GM12878 (cell line): ENCODE measurements around the gene SLC35F6.

Source experiments
- ASH2L ChIP-seq: fragments of 300-600, 200-600 bp; sonication (generic); IDR thresholded peaks from 2 replicates; pipeline ENCODE4 v1.6.1; 2017; ENCODE audit warnings: low read depth, mild to moderate bottlenecking, borderline replicate concordance
- BRCA1 ChIP-seq: IDR thresholded peaks from 2 replicates; pipeline ENCODE4 v1.6.1; 2011; ENCODE audit warnings: low read depth, low read length, improper control_type of control experiment
- EP300 ChIP-seq, 2 experiments: fragments of 150-350 bp in 1 of 2; IDR thresholded peaks; 2 replicates each; pipeline ENCODE4 v1.6.1; 2011 to 2012; ENCODE audit warnings: low read depth in 2 of 2, low read length in 2 of 2, borderline replicate concordance in 1 of 2, improper control_type of control experiment in 1 of 2, inconsistent platforms in 1 of 2; ENCODE audit not compliant: control insufficient read depth in 1 of 2
- EZH2 ChIP-seq: IDR thresholded peaks from 2 replicates; pipeline ENCODE4 v1.6.1; 2012; ENCODE audit warnings: low read depth, mild to moderate bottlenecking, control low read depth, inconsistent platforms, low read length, borderline replicate concordance; ENCODE audit not compliant: control insufficient read depth
- IKZF2 ChIP-seq, 2 experiments: fragments of 450-650 bp; IDR thresholded peaks; 2 replicates each; pipeline ENCODE4 v1.6.1; 2017; ENCODE audit warnings: mild to moderate bottlenecking in 2 of 2, moderate library complexity in 2 of 2
- POLR2A ChIP-seq: IDR thresholded peaks from 2 replicates; pipeline ENCODE4 v1.6.1; 2011; ENCODE audit warnings: low read depth, mild to moderate bottlenecking, low read length
- RAD21 ChIP-seq: IDR thresholded peaks from 2 replicates; pipeline ENCODE4 v1.6.1; 2011; ENCODE audit warnings: mild to moderate bottlenecking, low read depth, low read length, moderate library complexity; ENCODE audit not compliant: insufficient read depth
- RCOR1 ChIP-seq: conservative IDR thresholded peaks from 2 replicates; pipeline ENCODE4 v1.6.1; 2012; ENCODE audit warnings: low read depth, low read length, improper control_type of control experiment
- SIX5 ChIP-seq: IDR thresholded peaks from 2 replicates; pipeline ENCODE4 v1.6.1; 2011; ENCODE audit warnings: mild to moderate bottlenecking, low read depth, low read length, moderate library complexity; ENCODE audit not compliant: severe bottlenecking
- TAF1 ChIP-seq: IDR thresholded peaks from 2 replicates; pipeline ENCODE4 v1.6.1; 2011; ENCODE audit warnings: mild to moderate bottlenecking, low read depth, low read length, borderline replicate concordance
- TF ChIP-seq, protein P1 (sequence below), 3 experiments: IDR thresholded peaks in 2 of 3; conservative IDR thresholded peaks in 1 of 3; 2 replicates each; pipeline ENCODE4 v1.5.1; 2011; ENCODE audit warnings: low read depth in 3 of 3, low read length in 3 of 3, mild to moderate bottlenecking in 3 of 3, control low read depth in 2 of 3, moderate library complexity in 2 of 3, inconsistent platforms in 1 of 3, mixed read lengths in 1 of 3; ENCODE audit not compliant: control insufficient read depth in 2 of 3, insufficient read depth in 1 of 3; ENCODE audit errors: extremely low read depth in 1 of 3
- TF ChIP-seq, protein P2 (sequence below): fragments of 450-650 bp; IDR thresholded peaks from 2 replicates; pipeline ENCODE4 v1.6.1; 2014; ENCODE audit warnings: mild to moderate bottlenecking
- TF ChIP-seq, protein P3 (sequence below): IDR thresholded peaks from 2 replicates; pipeline ENCODE4 v1.6.1; 2012; ENCODE audit warnings: low read depth, low read length, improper control_type of control experiment

DNA sequence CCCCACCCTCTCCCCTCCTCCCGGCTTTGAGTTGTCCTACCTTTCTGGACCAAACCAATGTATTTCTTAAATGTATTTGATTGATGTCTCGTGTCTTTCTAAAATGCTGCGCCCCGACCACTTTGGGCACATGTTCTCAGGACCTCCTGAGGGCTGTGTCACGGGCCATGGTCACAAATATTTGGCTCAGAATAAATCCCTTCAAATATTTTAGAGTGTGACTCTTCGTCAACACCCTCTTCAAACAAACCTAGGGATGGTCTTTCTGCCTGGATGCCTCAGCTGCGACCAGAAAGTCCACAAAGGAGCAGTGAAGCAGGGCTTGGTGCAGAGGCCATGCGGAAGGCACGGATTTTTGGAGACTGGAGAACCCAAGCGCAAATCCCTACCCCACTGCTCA, 1.1 kb upstream of the SLC35F6 start:
- TF ChIP-seq BRCA1 = no peak
- no peak for TF ChIP-seq TAF1
- TF ChIP-seq EZH2 = no peak
- no peak for TF ChIP-seq IKZF2 (IDR thresholded peaks at IDR 0.05)
- TF ChIP-seq RCOR1 = no peak
- TF ChIP-seq RAD21 = no peak
- no peak for TF ChIP-seq POLR2A
- TF ChIP-seq, protein P1, sequence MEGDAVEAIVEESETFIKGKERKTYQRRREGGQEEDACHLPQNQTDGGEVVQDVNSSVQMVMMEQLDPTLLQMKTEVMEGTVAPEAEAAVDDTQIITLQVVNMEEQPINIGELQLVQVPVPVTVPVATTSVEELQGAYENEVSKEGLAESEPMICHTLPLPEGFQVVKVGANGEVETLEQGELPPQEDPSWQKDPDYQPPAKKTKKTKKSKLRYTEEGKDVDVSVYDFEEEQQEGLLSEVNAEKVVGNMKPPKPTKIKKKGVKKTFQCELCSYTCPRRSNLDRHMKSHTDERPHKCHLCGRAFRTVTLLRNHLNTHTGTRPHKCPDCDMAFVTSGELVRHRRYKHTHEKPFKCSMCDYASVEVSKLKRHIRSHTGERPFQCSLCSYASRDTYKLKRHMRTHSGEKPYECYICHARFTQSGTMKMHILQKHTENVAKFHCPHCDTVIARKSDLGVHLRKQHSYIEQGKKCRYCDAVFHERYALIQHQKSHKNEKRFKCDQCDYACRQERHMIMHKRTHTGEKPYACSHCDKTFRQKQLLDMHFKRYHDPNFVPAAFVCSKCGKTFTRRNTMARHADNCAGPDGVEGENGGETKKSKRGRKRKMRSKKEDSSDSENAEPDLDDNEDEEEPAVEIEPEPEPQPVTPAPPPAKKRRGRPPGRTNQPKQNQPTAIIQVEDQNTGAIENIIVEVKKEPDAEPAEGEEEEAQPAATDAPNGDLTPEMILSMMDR (IDR thresholded peaks at IDR 0.05 in 2 of 3, conservative IDR thresholded peaks at IDR 0.05 in 1 of 3; ENCODE audit: control insufficient read depth in 2 of 3, extremely low read depth in 1 of 3, insufficient read depth in 1 of 3, low read depth in 3 of 3, low read length in 3 of 3) = no peak
- TF ChIP-seq, protein P2, sequence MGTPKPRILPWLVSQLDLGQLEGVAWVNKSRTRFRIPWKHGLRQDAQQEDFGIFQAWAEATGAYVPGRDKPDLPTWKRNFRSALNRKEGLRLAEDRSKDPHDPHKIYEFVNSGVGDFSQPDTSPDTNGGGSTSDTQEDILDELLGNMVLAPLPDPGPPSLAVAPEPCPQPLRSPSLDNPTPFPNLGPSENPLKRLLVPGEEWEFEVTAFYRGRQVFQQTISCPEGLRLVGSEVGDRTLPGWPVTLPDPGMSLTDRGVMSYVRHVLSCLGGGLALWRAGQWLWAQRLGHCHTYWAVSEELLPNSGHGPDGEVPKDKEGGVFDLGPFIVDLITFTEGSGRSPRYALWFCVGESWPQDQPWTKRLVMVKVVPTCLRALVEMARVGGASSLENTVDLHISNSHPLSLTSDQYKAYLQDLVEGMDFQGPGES = no peak
- TF ChIP-seq, protein P3, sequence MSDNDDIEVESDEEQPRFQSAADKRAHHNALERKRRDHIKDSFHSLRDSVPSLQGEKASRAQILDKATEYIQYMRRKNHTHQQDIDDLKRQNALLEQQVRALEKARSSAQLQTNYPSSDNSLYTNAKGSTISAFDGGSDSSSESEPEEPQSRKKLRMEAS = no peak
- TF ChIP-seq EP300 (IDR thresholded peaks at IDR 0.05; ENCODE audit: borderline replicate concordance in 1 of 2, control insufficient read depth in 1 of 2, low read depth in 2 of 2, low read length in 2 of 2) = no peak
- TF ChIP-seq SIX5 = no peak
- no peak for TF ChIP-seq ASH2L
